ENCODE data around the gene ENPEP. TPM values are rescaled to one million over a fixed set of nuclear protein-coding genes. Genes with fewer than 3 reads are reported as not detected.
"Not testable (repeated sequence)": the region's sequence is repeated elsewhere in the genome, so short reads cannot be mapped to it uniquely, and the experiment has no call there.

The ENPEP gene
- total RNA-seq, 4 donors from 2014 or later: 1.4 to 4.2 (median 2.1) TPM

DNA sequence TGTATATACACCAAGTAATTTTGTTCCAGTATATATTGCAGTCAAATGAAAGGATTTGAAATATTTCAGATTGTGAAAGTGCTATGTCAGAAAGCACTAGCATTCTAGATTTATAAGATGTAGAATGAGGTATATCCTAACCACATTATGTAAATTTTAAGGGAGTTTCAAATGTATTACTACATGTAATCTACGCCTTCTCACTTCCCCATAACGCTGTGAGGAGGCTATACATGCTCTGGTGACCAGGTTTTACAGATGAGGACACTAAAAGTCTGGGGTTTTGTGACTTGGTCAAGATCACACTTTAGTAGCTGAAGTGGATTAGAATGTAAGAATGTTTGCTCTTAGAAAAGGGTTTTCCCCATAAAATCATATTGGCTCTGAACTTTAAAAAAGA, 8.1 kb downstream of the ENPEP start:
- TF ChIP-seq POLR2A (IDR thresholded peaks at IDR 0.05): no peak
- TF ChIP-seq, protein P1, sequence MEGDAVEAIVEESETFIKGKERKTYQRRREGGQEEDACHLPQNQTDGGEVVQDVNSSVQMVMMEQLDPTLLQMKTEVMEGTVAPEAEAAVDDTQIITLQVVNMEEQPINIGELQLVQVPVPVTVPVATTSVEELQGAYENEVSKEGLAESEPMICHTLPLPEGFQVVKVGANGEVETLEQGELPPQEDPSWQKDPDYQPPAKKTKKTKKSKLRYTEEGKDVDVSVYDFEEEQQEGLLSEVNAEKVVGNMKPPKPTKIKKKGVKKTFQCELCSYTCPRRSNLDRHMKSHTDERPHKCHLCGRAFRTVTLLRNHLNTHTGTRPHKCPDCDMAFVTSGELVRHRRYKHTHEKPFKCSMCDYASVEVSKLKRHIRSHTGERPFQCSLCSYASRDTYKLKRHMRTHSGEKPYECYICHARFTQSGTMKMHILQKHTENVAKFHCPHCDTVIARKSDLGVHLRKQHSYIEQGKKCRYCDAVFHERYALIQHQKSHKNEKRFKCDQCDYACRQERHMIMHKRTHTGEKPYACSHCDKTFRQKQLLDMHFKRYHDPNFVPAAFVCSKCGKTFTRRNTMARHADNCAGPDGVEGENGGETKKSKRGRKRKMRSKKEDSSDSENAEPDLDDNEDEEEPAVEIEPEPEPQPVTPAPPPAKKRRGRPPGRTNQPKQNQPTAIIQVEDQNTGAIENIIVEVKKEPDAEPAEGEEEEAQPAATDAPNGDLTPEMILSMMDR (IDR thresholded peaks at IDR 0.05 in 4 of 5, conservative IDR thresholded peaks at IDR 0.05 in 1 of 5): no peak
- intact Hi-C loops (cut with DNase I; ENCODE audit: low total_unique reads): no loop called here
- DNase-seq (no peak), ATAC-seq (no peak)
- Histone ChIP-seq H3K9me3 (no peaks in the 10 kb centered on the region), H3K27me3 (no peaks in the 10 kb centered on the region), H3K4me1 (peaks cover 27 to 61% of the 10 kb centered on the region in 2 donors), H3K36me3 (no peaks in the 10 kb centered on the region), H3K4me3 (no peak overlapping the region), H3K27ac (peak overlapping the region; percentile 75 to 86 (median 83))
- in situ Hi-C loops (cut with MboI; ENCODE audit: low sequenced_read_pairs in 4 of 4): no loop called here

GRCh38 chr4:110484767-110485166, 8.8 kb downstream of the ENPEP start:
- in situ Hi-C loops (cut with MboI; ENCODE audit: low sequenced_read_pairs in 4 of 4) (no loop called here), intact Hi-C loops (cut with DNase I; ENCODE audit: low total_unique reads) (no loop called here)
- Histone ChIP-seq H3K27me3 (no peaks in the 10 kb centered on the region), H3K36me3 (no peaks in the 10 kb centered on the region), H3K27ac (peak overlapping the region; percentile 75 to 86 (median 83)), H3K9me3 (no peaks in the 10 kb centered on the region), H3K4me1 (peaks cover 27 to 63% of the 10 kb centered on the region in 2 donors), H3K4me3 (no peak overlapping the region)
- peak; percentile 86 to 90 for ATAC-seq
- TF ChIP-seq, protein P1 (IDR thresholded peaks at IDR 0.05 in 4 of 5, conservative IDR thresholded peaks at IDR 0.05 in 1 of 5): no peak
- peak; percentile 47 to 73 for DNase-seq

GRCh38 chr4:110485452-110485851, 9.5 kb downstream of the ENPEP start:
- Histone ChIP-seq H3K27ac (peak overlapping the region; percentile 75 to 86 (median 83)), H3K36me3 (no peaks in the 10 kb centered on the region), H3K4me1 (peaks cover 27 to 56% of the 10 kb centered on the region in 2 donors), H3K9me3 (no peaks in the 10 kb centered on the region), H3K27me3 (no peaks in the 10 kb centered on the region), H3K4me3 (peak overlapping the region in 1 of 4 donors; percentile 37)
- intact Hi-C loops (cut with DNase I; ENCODE audit: low total_unique reads) (no loop called here), in situ Hi-C loops (cut with MboI; ENCODE audit: low sequenced_read_pairs in 4 of 4) (no loop called here)
- no peak for ATAC-seq
- TF ChIP-seq, protein P1 (IDR thresholded peaks at IDR 0.05 in 4 of 5, conservative IDR thresholded peaks at IDR 0.05 in 1 of 5): no peak
- TF ChIP-seq POLR2A (IDR thresholded peaks at IDR 0.05): no peak
- DNase-seq: no peak

- DNase-seq (no peak), ATAC-seq (peak in 1 of 2 donors; percentile 42)
- TF ChIP-seq, protein P1 (IDR thresholded peaks at IDR 0.05 in 4 of 5, conservative IDR thresholded peaks at IDR 0.05 in 1 of 5): no peak
- no peak for TF ChIP-seq POLR2A (IDR thresholded peaks at IDR 0.05)
- Histone ChIP-seq H3K4me3 (peak overlapping the region in 1 of 4 donors; percentile 37), H3K27ac (peak overlapping the region; percentile 75 to 86 (median 83)), H3K4me1 (peaks cover 27 to 51% of the 10 kb centered on the region in 2 donors), H3K36me3 (no peaks in the 10 kb centered on the region), H3K27me3 (no peaks in the 10 kb centered on the region), H3K9me3 (no peaks in the 10 kb centered on the region)
- intact Hi-C loops (cut with DNase I; ENCODE audit: low total_unique reads): no loop called here
- in situ Hi-C loops (cut with MboI; ENCODE audit: low sequenced_read_pairs in 4 of 4): no loop called here
Measured at GRCh38 chr4:110486256-110486655, 10.3 kb downstream of the ENPEP start.

DNA sequence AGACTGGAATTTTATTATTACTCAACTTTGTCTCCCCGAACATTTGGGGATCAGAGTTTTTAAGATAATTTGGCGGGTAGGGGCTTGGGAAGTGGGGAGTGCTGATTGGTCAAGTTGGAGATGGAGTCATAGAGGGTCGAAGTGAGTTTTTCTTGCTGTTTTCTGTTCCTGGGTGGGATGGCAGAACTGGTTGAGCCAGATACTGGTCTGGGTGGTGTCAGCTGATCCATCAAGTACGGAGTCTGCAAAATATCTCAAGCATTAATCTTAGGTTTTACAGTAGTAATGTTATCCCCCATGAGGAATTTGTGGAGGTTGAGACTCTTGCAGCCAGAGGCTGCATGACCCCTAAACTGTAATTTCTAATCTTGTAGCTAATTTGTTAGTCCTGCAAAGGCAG, 10.9 kb downstream of the ENPEP start:
- H3K27me3 ChIP-seq; H3K36me3 ChIP-seq; ATAC-seq; H3K9me3 ChIP-seq; intact Hi-C loops (cut with DNase I; ENCODE audit: low total_unique reads); DNase-seq; in situ Hi-C loops (cut with MboI; ENCODE audit: low sequenced_read_pairs in 4 of 4): not testable (repeated sequence)
- Histone ChIP-seq H3K4me3 (peak overlapping the region in 1 of 4 donors; percentile 37), H3K4me1 (peaks cover 27 to 51% of the 10 kb centered on the region in 2 donors), H3K27ac (peak overlapping the region; percentile 75 to 86 (median 83))
